Gastrocnemius medialis (tissue), 4 donors: ENCODE data around the gene ATMIN.

Experiments
- CTCF ChIP-seq, 5 experiments: fragments of 450-650 bp in 3 of 5; fragments of 200-600 bp in 2 of 5; sonication (generic) in 2 of 5; IDR thresholded peaks in 4 of 5; conservative IDR thresholded peaks in 1 of 5; 1 replicate in 4 of 5; 2 replicates in 1 of 5; pipeline ENCODE4 v1.5.1; 2016 to 2019; ENCODE audit warnings: antibody characterized with exemption in 5 of 5, mild to moderate bottlenecking in 3 of 5, moderate library complexity in 3 of 5
- POLR2A ChIP-seq, 2 donors: fragments of 450-650 bp; IDR thresholded peaks; one replicate each; pipeline ENCODE4 v1.6.1; 2017; ENCODE audit warnings: antibody characterized with exemption in 2 of 2, mild to moderate bottlenecking in 2 of 2, moderate library complexity in 2 of 2

- TF ChIP-seq POLR2A (IDR thresholded peaks at IDR 0.05) (no peak), CTCF (IDR thresholded peaks at IDR 0.05 in 4 of 5, conservative IDR thresholded peaks at IDR 0.05 in 1 of 5) (no peak)
Measured at GRCh38 chr16:81035975-81036750, 521 bp downstream of the ATMIN start.
